HG03565 (cell line): ENCODE data around the gene TRIM77.
"Not testable (repeated sequence)": the region's sequence is repeated elsewhere in the genome, so short reads cannot be mapped to it uniquely, and the experiment has no call there.

ENCODE experiments used
- ATAC-seq: cut with Tn5 transposase; IDR thresholded peaks from one replicate; pipeline ENCODE4 v1.9.1; 2021; ENCODE audit warnings: mild to moderate bottlenecking, moderate library complexity; ENCODE audit not compliant: unreplicated experiment

The TRIM77 gene

GRCh38 chr11:89709999-89710398 is at the start of gene TRIM77:
Gene TRIM77, plus strand, starts transcription at chr11:89710299. Its CDS starts 0 bp downstream, at chr11:89710299.
- not testable (repeated sequence) for ATAC-seq

GRCh38 chr11:89667001-89667400 is 43.1 kb upstream of the TRIM77 start:
- no peak for ATAC-seq

- not testable (repeated sequence) for ATAC-seq
Observed at GRCh38 chr11:89668158-89668557, 41.9 kb upstream of the TRIM77 start.

- ATAC-seq = not testable (repeated sequence)
Observed at GRCh38 chr11:89669586-89669985, 40.5 kb upstream of the TRIM77 start.

- ATAC-seq = not testable (repeated sequence)
Observed at GRCh38 chr11:89669993-89670669, 40.0 kb upstream of the TRIM77 start.

- ATAC-seq = not testable (repeated sequence)
Observed at GRCh38 chr11:89672547-89672946, 37.6 kb upstream of the TRIM77 start.

- ATAC-seq = not testable (repeated sequence)
Observed at GRCh38 chr11:89673380-89673779, 36.7 kb upstream of the TRIM77 start.

GRCh38 chr11:89675383-89675782 is 34.7 kb upstream of the TRIM77 start:
- not testable (repeated sequence) for ATAC-seq

GRCh38 chr11:89675948-89676347 is 34.2 kb upstream of the TRIM77 start:
- ATAC-seq = not testable (repeated sequence)

GRCh38 chr11:89707080-89707479 is 3.0 kb upstream of the TRIM77 start:
- not testable (repeated sequence) for ATAC-seq

GRCh38 chr11:89724866-89725498 is 14.9 kb downstream of the TRIM77 start:
- ATAC-seq = not testable (repeated sequence)

- not testable (repeated sequence) for ATAC-seq
Observed at GRCh38 chr11:89730215-89730614, 20.1 kb downstream of the TRIM77 start.

GRCh38 chr11:89736566-89736965 is 26.5 kb downstream of the TRIM77 start:
- no peak for ATAC-seq

GRCh38 chr11:89737116-89737515 is 27.0 kb downstream of the TRIM77 start:
- ATAC-seq = no peak

- not testable (repeated sequence) for ATAC-seq
Observed at GRCh38 chr11:89741406-89741805, 31.3 kb downstream of the TRIM77 start.

GRCh38 chr11:89744158-89744557 is 34.1 kb downstream of the TRIM77 start:
- not testable (repeated sequence) for ATAC-seq

- not testable (repeated sequence) for ATAC-seq
Observed at GRCh38 chr11:89750822-89751221, 40.7 kb downstream of the TRIM77 start.
